GM20431 (cell line): ENCODE results near the gene CALHM1.

Experiments
- in situ Hi-C: fragments of 300-500 bp; cut with MseI, MboI; formaldehyde crosslinking; loops from one replicate; pipeline ENCODE4 v1.15.0; 2020; ENCODE audit warnings: low sequenced_read_pairs; ENCODE audit not compliant: unreplicated experiment

Gene CALHM1

GRCh38 chr10:103443475-103444185 is 15.1 kb downstream of the CALHM1 start:
- in situ Hi-C loops = no loop called here

- in situ Hi-C loops = no loop called here
Measured at GRCh38 chr10:103442031-103442461, 16.7 kb downstream of the CALHM1 start.

GRCh38 chr10:103441611-103442010 is 17.1 kb downstream of the CALHM1 start:
- in situ Hi-C loops = no loop called here

GRCh38 chr10:103441206-103441605 is 17.5 kb downstream of the CALHM1 start:
- in situ Hi-C loops = no loop called here

- in situ Hi-C loops = no loop called here
Measured at GRCh38 chr10:103440416-103440815, 18.3 kb downstream of the CALHM1 start.

GRCh38 chr10:103439776-103440175 is 18.9 kb downstream of the CALHM1 start:
- in situ Hi-C loops = no loop called here

GRCh38 chr10:103433858-103434257 is 24.8 kb downstream of the CALHM1 start:
- in situ Hi-C loops = no loop called here

GRCh38 chr10:103431902-103432301 is 26.8 kb downstream of the CALHM1 start:
- in situ Hi-C loops = no loop called here

- in situ Hi-C loops = no loop called here
Measured at GRCh38 chr10:103429647-103430046, 29.1 kb downstream of the CALHM1 start.

GRCh38 chr10:103428989-103429643 is 29.6 kb downstream of the CALHM1 start:
- in situ Hi-C loops = no loop called here

- in situ Hi-C loops = no loop called here
Measured at GRCh38 chr10:103427866-103428265, 30.8 kb downstream of the CALHM1 start.

GRCh38 chr10:103423748-103424147 is 35.0 kb downstream of the CALHM1 start:
- in situ Hi-C loops = no loop called here

GRCh38 chr10:103419101-103419500 is 39.6 kb downstream of the CALHM1 start:
- in situ Hi-C loops = loop anchor here (5.0 kb wide), 1 partner anchor 58 kb away; the partner anchor contains the start of gene CALHM3

- in situ Hi-C loops = loop anchor here (5.0 kb wide), 1 partner anchor 60 kb away; the partner anchor contains the start of gene CALHM3
Measured at GRCh38 chr10:103417601-103418000, 41.1 kb downstream of the CALHM1 start.

- in situ Hi-C loops = loop anchor here (5.0 kb wide), 1 partner anchor 60 kb away; the partner anchor contains the start of gene CALHM3
Measured at GRCh38 chr10:103417148-103417469, 41.6 kb downstream of the CALHM1 start.

GRCh38 chr10:103416436-103417147 is 42.1 kb downstream of the CALHM1 start:
- in situ Hi-C loops = loop anchor here (5.0 kb wide), 1 partner anchor 61 kb away; the partner anchor contains the start of gene CALHM3

- in situ Hi-C loops = loop anchor here (5.0 kb wide), 1 partner anchor 62 kb away; the partner anchor contains the start of gene CALHM3
Measured at GRCh38 chr10:103415581-103415980, 43.1 kb downstream of the CALHM1 start.

GRCh38 chr10:103413564-103413963 is 45.1 kb downstream of the CALHM1 start:
- in situ Hi-C loops = no loop called here
